ENCODE measurements around the gene TRIM66. TPM values are rescaled to one million over a fixed set of nuclear protein-coding genes. Genes with fewer than 3 reads are reported as not detected.

Gene TRIM66
- total RNA-seq = 1 to 10 TPM; 2.2 to 5.4 (median 3.1) TPM

GRCh38 chr11:8682303-8683114 is at the start of gene TRIM66, which contains the start of gene RPL27A:
TSS of gene TRIM66 (minus strand) at chr11:8682665. CDS start at chr11:8672274, 10,391 bp downstream.
TSS of gene RPL27A (plus strand) at chr11:8682792. CDS start at chr11:8682814, 22 bp downstream.
- peak; percentile 100 for DNase-seq (ENCODE audit: extremely low spot score)
- Histone ChIP-seq H3K27ac (replicated peaks in 1 of 4) (peak within 1 kb of the TSS; percentile 93 to 98 (median 95)), H3K4me3 (peak within 1 kb of the TSS; percentile 79 to 92 (median 82)), H3K27me3 (no peaks in the 10 kb centered on the region), H3K9me3 (no peaks in the 10 kb centered on the region), H3K36me3 (peaks cover 26 to 44% (median 37%) of the 10 kb centered on the region in 4 donors), H3K4me1 (peaks cover 23 to 33% (median 32%) of the 10 kb centered on the region in 4 donors)
- TF ChIP-seq CTCF (IDR thresholded peaks at IDR 0.05) (peak in 1 of 3 experiments; percentile 37), POLR2A (IDR thresholded peaks at IDR 0.05; ENCODE audit: low read depth) (peak; percentile 99), EP300 (IDR thresholded peaks at IDR 0.05) (no peak), POLR2AphosphoS5 (IDR thresholded peaks at IDR 0.05) (peak; percentile 99 to 100)
- intact Hi-C loops (cut with DNase I) = loop anchor here (2.0 to 10.0 kb wide), 3 partner anchors 128 to 232 kb away; partner anchors contain the start of gene AKIP1
- WGBS = 0% methylated on average over 24 of the region's 67 CpGs

GRCh38 chr11:8731647-8732323 is 49.3 kb upstream of the TRIM66 start:
- WGBS = 71% methylated on average over 3 of the region's 3 CpGs
- Histone ChIP-seq H3K4me3 (no peak overlapping the region), H3K4me1 (peaks cover 80 to 99% (median 92%) of the 10 kb centered on the region in 4 donors), H3K27ac (replicated peaks in 1 of 4) (peak overlapping the region; percentile 90 to 97 (median 93)), H3K9me3 (no peaks in the 10 kb centered on the region), H3K27me3 (no peaks in the 10 kb centered on the region), H3K36me3 (peaks cover 0 to 26% (median 15%) of the 10 kb centered on the region in 4 donors)
- intact Hi-C loops (cut with DNase I) = no loop called here
- TF ChIP-seq POLR2AphosphoS5 (IDR thresholded peaks at IDR 0.05) (no peak), POLR2A (IDR thresholded peaks at IDR 0.05; ENCODE audit: low read depth) (no peak), CTCF (IDR thresholded peaks at IDR 0.05) (no peak), EP300 (IDR thresholded peaks at IDR 0.05) (no peak)
- no peak for DNase-seq (ENCODE audit: extremely low spot score)

- peaks cover 85 to 96% (median 92%) of the 10 kb centered on the region in 4 donors for H3K4me1 ChIP-seq
- intact Hi-C loops (cut with DNase I) = no loop called here
- H3K9me3 ChIP-seq = no peaks in the 10 kb centered on the region
- H3K4me3 ChIP-seq = no peak overlapping the region
- WGBS = 90% methylated on average over 19 of the region's 23 CpGs
- H3K27me3 ChIP-seq = no peaks in the 10 kb centered on the region
- no peak for TF ChIP-seq POLR2AphosphoS5 (IDR thresholded peaks at IDR 0.05)
- no peak for TF ChIP-seq CTCF (IDR thresholded peaks at IDR 0.05)
- H3K27ac ChIP-seq (replicated peaks in 1 of 4) = peak overlapping the region; percentile 90 to 97 (median 93)
- no peak for DNase-seq (ENCODE audit: extremely low spot score)
- H3K36me3 ChIP-seq = peaks cover 0 to 30% (median 21%) of the 10 kb centered on the region in 4 donors
Measured at GRCh38 chr11:8730697-8731020, 48.2 kb upstream of the TRIM66 start.

- Histone ChIP-seq H3K4me1 (peaks cover 79 to 90% (median 87%) of the 10 kb centered on the region in 4 donors), H3K36me3 (peaks cover 0 to 31% (median 26%) of the 10 kb centered on the region in 4 donors), H3K27me3 (no peaks in the 10 kb centered on the region), H3K27ac (replicated peaks in 1 of 4) (peak overlapping the region; percentile 90 to 97 (median 93)), H3K4me3 (no peak overlapping the region), H3K9me3 (no peaks in the 10 kb centered on the region)
- no peak for TF ChIP-seq POLR2AphosphoS5 (IDR thresholded peaks at IDR 0.05)
- peak in 1 of 3 experiments; percentile 5 for TF ChIP-seq CTCF (IDR thresholded peaks at IDR 0.05)
- DNase-seq (ENCODE audit: extremely low spot score) = no peak
- 86% methylated on average over 32 of the region's 38 CpGs for WGBS
- intact Hi-C loops (cut with DNase I) = loop anchor here (5.0 kb wide), 1 partner anchor 32 kb away; no protein-coding TSS in a partner anchor
Measured at GRCh38 chr11:8729837-8730696, 47.6 kb upstream of the TRIM66 start.
